Upper lobe of left lung (tissue), 4 donors: Measurements from ENCODE around the gene DENND1A.

Experiments
- CTCF ChIP-seq, 6 experiments: fragments of 450-650 bp in 4 of 6; fragments of 200-600 bp in 2 of 6; sonication (generic) in 2 of 6; IDR thresholded peaks; one replicate each; pipeline ENCODE4 v1.5.1; 2016 to 2019; ENCODE audit warnings: antibody characterized with exemption in 6 of 6
- POLR2A ChIP-seq, 4 donors: fragments of 450-650 bp; IDR thresholded peaks; one replicate each; pipeline ENCODE4 v1.5.1; 2016 to 2017; ENCODE audit warnings: antibody characterized with exemption in 4 of 4, mild to moderate bottlenecking in 2 of 4
- POLR2AphosphoS5 ChIP-seq, 2 donors: sonication (generic); formaldehyde crosslinking; IDR thresholded peaks; one replicate each; pipeline ENCODE4 v1.5.1; 2017; ENCODE audit warnings: antibody characterized with exemption in 2 of 2

GRCh38 chr9:123486431-123486830, 443.5 kb downstream of the DENND1A start:
- TF ChIP-seq CTCF (IDR thresholded peaks at IDR 0.05) (no peak), POLR2A (IDR thresholded peaks at IDR 0.05) (no peak), POLR2AphosphoS5 (IDR thresholded peaks at IDR 0.05) (no peak)
